ENCODE data around the gene CEP44.
A peak's percentile ranks its signal among the peaks of the same experiment; 100 is the strongest.
"Not testable (repeated sequence)": the region's sequence is repeated elsewhere in the genome, so short reads cannot be mapped to it uniquely, and the experiment has no call there.

CEP44 gene

GRCh38 chr4:174284487-174284886, 776 bp downstream of the CEP44 start:
- no peak for TF ChIP-seq CTCF (IDR thresholded peaks at IDR 0.05; ENCODE audit: low read depth, low read length, missing control alignments)
- no peak for DNase-seq (ENCODE audit: extremely low read depth, low read depth)
- peak overlapping the region; percentile 60 for H3K4me3 ChIP-seq (replicated peaks; ENCODE audit: low read depth, low read length)

DNA sequence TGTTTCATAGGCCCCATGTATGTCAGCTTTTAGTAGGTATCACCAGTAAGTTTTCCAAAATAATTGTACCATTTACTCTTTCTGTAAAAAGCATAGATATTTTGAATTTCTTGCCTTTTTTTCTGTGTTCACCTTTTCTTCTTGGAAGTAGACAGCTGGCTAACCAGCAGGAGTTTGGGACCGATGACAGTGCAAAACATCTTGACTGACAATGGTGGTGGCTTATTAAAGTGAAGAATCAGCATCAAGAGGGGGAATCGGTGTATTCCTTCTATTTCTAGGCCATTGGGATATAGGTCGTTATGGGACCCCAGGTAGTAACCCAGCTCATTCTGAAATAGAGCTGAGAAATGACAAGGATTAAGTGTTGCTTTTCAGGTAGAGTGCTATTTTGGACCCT, 3.2 kb downstream of the CEP44 start:
- no peak for DNase-seq (ENCODE audit: extremely low read depth, low read depth)

GRCh38 chr4:174292473-174292872, 8.8 kb downstream of the CEP44 start:
- TF ChIP-seq CTCF (IDR thresholded peaks at IDR 0.05; ENCODE audit: low read depth, low read length, missing control alignments) = no peak
- no peak for DNase-seq (ENCODE audit: extremely low read depth, low read depth)
- no peak overlapping the region for H3K4me3 ChIP-seq (replicated peaks; ENCODE audit: low read depth, low read length)

More for the DNA sequence above, 3.2 kb downstream of the CEP44 start:
- H3K4me3 ChIP-seq (replicated peaks; ENCODE audit: low read depth, low read length) = no peak overlapping the region
- no peak for TF ChIP-seq CTCF (IDR thresholded peaks at IDR 0.05; ENCODE audit: low read depth, low read length, missing control alignments)

DNA sequence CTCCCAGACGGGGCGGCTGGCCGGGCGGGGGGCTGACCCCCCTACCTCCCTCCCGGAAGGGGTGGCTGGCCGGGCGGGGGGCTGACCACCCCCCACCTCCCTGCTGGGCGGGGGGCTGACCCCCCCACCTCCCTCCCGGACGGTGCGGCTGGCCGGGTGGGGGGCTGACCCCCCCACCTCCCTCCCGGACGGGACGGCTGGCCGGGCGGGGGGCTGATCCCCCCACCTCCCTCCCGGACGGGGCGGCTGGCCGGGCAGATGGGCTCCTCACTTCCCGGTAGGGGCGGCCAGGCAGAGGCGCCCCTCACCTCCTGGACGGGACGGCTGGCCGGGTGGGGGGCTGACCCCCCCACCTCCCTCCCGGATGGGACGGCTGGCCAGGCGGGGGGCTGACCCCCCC, 10.9 kb downstream of the CEP44 start:
- H3K4me3 ChIP-seq (replicated peaks; ENCODE audit: low read depth, low read length); DNase-seq (ENCODE audit: extremely low read depth, low read depth): not testable (repeated sequence)

DNA sequence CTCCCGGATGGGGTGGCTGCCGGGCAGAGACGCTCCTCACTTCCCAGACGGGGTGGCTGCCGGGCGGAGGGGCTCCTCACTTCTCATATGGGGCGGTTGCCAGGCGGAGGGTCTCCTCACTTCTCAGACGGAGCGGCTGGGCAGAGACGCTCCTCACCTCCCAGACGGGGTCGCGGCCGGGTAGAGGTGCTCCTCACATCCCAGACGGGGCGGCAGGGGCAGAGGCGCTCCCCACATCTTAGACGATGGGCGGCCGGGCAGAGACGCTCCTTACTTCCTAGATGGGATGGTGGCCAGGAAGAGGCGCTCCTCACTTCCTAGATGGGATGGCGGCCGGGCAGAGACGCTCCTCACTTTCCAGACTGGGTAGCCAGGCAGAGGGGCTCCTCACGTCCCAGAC, 11.4 kb downstream of the CEP44 start:
- H3K4me3 ChIP-seq (replicated peaks; ENCODE audit: low read depth, low read length); DNase-seq (ENCODE audit: extremely low read depth, low read depth): not testable (repeated sequence)

GRCh38 chr4:174303687-174304086, 20.0 kb downstream of the CEP44 start:
- H3K4me3 ChIP-seq (replicated peaks; ENCODE audit: low read depth, low read length) = no peak overlapping the region
- no peak for TF ChIP-seq CTCF (IDR thresholded peaks at IDR 0.05; ENCODE audit: low read depth, low read length, missing control alignments)

GRCh38 chr4:174304664-174305063, 21.0 kb downstream of the CEP44 start:
- no peak for TF ChIP-seq CTCF (IDR thresholded peaks at IDR 0.05; ENCODE audit: low read depth, low read length, missing control alignments)
- no peak for DNase-seq (ENCODE audit: extremely low read depth, low read depth)
- no peak overlapping the region for H3K4me3 ChIP-seq (replicated peaks; ENCODE audit: low read depth, low read length)

More at GRCh38 chr4:174303687-174304086, 20.0 kb downstream of the CEP44 start:
- no peak for DNase-seq (ENCODE audit: extremely low read depth, low read depth)

DNA sequence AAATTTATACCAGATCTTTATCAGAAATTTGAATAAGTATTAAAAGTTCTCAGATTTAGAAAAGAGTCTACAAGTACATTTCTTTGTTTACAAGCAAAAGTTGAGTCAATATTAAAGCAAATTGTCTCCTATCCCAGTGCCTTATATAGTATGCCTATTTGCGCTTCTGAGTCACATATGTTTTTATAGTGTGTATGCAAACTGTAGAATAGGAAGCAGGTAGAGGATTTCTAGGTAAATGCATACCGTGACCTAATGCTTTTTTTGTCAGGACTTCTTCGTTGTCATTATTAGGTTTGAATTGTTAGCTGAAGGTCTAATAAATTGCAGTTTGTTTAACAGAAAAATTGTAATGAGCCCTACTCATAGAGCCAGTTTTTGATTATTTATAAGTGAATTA, 22.2 kb downstream of the CEP44 start:
- TF ChIP-seq CTCF (IDR thresholded peaks at IDR 0.05; ENCODE audit: low read depth, low read length, missing control alignments) = no peak
- no peak overlapping the region for H3K4me3 ChIP-seq (replicated peaks; ENCODE audit: low read depth, low read length)
- no peak for DNase-seq (ENCODE audit: extremely low read depth, low read depth)
